ENCODE measurements around the gene DUSP10. TPM values are rescaled to one million over a fixed set of nuclear protein-coding genes. Genes with fewer than 3 reads are reported as not detected.

DUSP10 gene
- polyA plus RNA-seq, 3 donors, result 2.6 to 4.8 (median 3.5) TPM

- DNase-seq, result no peak
Measured at GRCh38 chr1:221696718-221697461, 45.0 kb downstream of the DUSP10 start.

GRCh38 chr1:221696027-221696426 lies 45.9 kb downstream of the DUSP10 start:
- no peak for DNase-seq

GRCh38 chr1:221695301-221695700 lies 46.6 kb downstream of the DUSP10 start:
- no peak for DNase-seq

GRCh38 chr1:221694109-221694508 lies 47.8 kb downstream of the DUSP10 start:
- DNase-seq, result no peak

- DNase-seq, result no peak
Measured at GRCh38 chr1:221693087-221693486, 48.8 kb downstream of the DUSP10 start.

GRCh38 chr1:221692643-221693042 lies 49.2 kb downstream of the DUSP10 start:
- DNase-seq, result no peak

GRCh38 chr1:221691261-221691660 lies 50.6 kb downstream of the DUSP10 start:
- DNase-seq, result no peak

GRCh38 chr1:221690858-221691257 lies 51.0 kb downstream of the DUSP10 start:
- DNase-seq, result no peak

- DNase-seq, result no peak
Measured at GRCh38 chr1:221689138-221689537, 52.8 kb downstream of the DUSP10 start.

- DNase-seq, result no peak
Measured at GRCh38 chr1:221688488-221688843, 53.4 kb downstream of the DUSP10 start.

- DNase-seq, result no peak
Measured at GRCh38 chr1:221687836-221688487, 53.9 kb downstream of the DUSP10 start.

- DNase-seq, result no peak
Measured at GRCh38 chr1:221683681-221684080, 58.2 kb downstream of the DUSP10 start.

- no peak for DNase-seq
Measured at GRCh38 chr1:221680085-221680484, 61.8 kb downstream of the DUSP10 start.

GRCh38 chr1:221678014-221678413 lies 63.9 kb downstream of the DUSP10 start:
- DNase-seq, result no peak

- DNase-seq, result no peak
Measured at GRCh38 chr1:221675880-221676800, 65.7 kb downstream of the DUSP10 start.

- no peak for DNase-seq
Measured at GRCh38 chr1:221672965-221673364, 68.9 kb downstream of the DUSP10 start.

- no peak for DNase-seq
Measured at GRCh38 chr1:221672239-221672645, 69.6 kb downstream of the DUSP10 start.

- DNase-seq, result no peak
Measured at GRCh38 chr1:221670081-221670480, 71.8 kb downstream of the DUSP10 start.

GRCh38 chr1:221669441-221669840 lies 72.4 kb downstream of the DUSP10 start:
- DNase-seq, result no peak

- no peak for DNase-seq
Measured at GRCh38 chr1:221667504-221667903, 74.4 kb downstream of the DUSP10 start.

GRCh38 chr1:221664253-221664652 lies 77.6 kb downstream of the DUSP10 start:
- DNase-seq, result no peak

GRCh38 chr1:221663321-221663720 lies 78.6 kb downstream of the DUSP10 start:
- no peak for DNase-seq

Data from renal pelvis (tissue), 4 donors.